T-helper 1 cell (primary cell): ENCODE results near the gene FZR1.
"Not testable (repeated sequence)": the region's sequence is repeated elsewhere in the genome, so short reads cannot be mapped to it uniquely, and the experiment has no call there.

Experiments used
- DNase-seq, 5 donors: peaks; one replicate each; pipeline ENCODE4 v3.0.0-alpha.2; 2012 to 2020

The FZR1 gene

DNA sequence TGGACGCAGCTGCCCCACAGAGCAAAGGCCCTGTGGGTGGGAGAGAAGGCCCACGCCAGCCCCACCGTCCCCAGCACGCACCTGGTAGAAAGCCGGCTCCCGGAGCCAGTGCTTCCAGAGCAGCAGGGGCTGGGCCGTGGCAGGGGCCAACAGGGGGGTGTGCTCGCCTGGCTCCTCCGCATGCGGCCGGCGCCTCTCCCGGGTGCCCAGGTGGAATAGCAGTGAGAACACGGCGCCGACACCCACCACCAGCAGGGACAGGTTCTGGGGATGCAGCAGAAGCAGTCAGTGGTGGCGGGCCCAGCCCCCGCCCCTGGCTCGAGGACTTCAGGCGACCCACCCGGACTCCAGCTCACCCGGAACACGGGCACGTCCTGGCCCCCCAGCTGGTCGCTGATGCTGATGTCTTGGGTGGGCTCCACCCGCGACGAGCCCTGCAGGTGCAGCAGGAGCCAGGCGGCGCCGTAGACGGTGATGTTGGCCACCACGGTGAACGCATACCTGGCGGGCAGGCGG is 41.7 kb downstream of the FZR1 start:
- no peak for DNase-seq

DNA sequence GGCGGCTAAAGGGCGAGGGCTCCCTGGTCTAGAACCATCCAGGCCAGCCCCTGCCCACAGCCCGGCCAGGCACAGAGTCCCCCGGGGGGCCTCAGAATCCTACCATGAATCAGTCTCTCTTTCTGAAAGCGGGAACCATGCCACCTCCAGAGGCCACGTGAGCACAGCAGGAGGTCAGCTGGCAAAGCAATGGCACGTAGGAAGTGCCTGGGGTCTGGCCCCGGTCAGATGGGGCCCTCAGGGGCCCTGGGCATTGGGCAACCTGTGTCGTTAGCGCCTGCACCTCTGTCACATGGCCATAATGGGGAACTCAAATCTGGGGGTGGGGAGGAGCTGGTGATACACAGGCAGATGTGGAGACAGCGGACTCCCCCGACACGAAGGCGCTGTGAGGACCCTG is 42.5 kb downstream of the FZR1 start:
- no peak for DNase-seq

DNA sequence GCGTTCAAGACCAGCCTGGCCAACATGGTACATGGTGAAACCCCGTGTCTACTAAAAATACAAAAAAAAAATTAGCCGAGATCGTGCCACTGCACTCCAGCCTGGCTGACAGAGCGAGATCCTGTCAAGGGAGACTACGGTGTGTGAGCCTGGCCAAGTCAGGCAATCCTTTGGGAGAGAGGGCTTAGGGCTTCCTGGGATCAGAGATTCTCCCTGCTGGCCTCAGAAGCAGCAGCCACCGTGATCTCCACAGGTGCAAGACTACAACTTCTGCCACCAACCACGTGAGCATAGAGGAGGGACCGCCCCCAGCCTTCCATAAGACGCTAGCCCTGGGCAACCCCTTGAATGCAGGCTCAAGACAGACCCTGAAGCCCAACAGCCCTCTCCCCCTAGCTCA is 43.7 kb downstream of the FZR1 start:
- DNase-seq: no peak

DNA sequence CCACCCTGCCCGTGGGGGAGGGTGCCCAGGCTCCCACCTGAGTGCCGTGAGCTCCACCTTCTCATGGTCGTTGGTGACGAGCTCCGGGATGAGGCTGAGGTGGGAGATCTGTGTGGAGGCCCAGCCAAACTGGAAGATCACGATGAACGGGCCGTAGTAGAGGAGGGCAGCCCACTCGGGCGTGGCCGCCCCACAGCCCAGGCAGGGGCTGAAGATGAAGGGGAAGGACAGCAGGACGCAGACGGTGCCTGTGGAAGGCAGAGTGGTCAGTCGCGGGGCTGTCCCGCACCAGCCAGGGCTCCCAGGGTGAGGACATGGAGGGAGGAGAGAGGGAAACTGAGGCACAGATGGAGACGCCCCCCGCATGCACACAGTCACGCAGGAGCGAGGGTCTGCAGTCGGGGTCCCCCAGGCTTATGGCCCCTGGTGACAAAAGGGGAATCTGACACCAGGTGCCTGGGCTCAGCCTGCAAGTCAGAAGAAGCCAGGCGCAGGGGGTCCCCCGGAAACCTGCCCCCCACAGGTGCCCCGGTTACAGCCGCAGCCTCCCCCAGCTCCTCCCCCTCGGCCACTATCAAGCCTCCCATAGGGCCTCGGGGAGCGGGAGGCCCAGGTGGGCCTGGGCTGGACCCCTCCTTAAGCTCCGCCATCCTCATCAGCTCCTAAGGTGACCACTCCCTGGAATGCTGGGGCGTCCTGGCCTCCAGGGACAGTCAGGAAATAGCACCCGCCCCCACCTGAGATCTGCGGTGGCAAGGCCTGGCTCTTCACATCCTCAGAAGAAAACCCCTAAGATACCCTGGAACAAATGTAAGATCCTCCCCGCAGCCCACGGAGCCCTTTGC is 45.1 kb downstream of the FZR1 start:
- no peak for DNase-seq

DNA sequence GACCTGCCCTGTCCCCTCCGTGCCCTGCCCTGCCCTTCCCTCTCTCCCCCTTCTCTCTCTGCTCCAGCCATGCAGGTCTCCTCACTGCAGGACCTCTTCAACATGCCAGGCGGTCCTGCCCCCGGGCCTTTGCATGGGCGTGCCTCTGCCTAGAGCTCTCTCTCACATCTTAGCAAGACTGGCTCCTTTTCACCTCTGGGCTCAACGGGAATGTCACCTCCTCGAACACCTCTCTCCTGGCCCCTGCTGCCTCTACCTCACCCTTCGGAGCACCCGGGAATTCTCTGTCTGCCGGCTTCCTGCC is 45.6 kb downstream of the FZR1 start:
- DNase-seq: no peak

DNA sequence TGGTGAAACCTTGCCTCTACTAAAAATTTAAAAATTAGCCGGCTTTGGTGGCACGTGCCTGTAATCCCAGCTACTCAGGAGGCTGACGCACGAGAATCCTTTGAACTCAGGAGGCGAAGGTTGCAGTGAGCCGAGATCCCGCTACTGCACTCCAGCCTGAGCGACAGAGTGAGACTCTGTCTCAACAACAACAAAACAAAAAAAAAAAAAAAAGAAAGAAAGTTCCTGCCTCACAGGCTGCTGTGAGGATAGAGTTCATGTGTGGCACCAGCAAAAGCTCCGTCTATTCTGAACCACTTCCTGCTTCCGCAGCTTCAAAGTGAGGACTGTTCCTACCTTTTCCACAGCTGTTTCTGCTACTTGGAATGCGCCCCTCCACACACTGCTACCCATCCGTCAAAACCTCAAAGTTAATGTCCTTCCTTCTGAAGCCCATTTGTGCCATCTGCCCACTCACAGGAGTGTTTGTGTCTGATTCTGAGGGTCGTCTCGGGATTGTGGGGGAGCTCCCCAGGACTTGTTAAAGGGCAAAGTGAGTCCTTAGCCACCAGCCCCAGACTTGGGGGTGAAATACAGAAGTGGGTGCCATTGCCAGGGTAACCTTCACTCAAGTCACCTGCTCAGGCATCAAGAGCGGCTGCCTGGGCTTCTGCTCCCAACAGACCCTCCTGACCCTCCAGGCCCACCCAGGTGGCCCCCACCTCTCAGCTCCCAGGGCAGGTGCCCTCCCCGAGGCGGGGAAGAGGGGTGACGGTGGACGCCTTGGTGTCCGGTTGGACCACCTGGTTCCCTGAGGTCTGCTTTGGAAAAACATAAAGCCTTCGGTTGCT is 48.4 kb downstream of the FZR1 start:
- DNase-seq: peak in 4 of 5 donors; percentile 42 to 65 (median 46)

DNA sequence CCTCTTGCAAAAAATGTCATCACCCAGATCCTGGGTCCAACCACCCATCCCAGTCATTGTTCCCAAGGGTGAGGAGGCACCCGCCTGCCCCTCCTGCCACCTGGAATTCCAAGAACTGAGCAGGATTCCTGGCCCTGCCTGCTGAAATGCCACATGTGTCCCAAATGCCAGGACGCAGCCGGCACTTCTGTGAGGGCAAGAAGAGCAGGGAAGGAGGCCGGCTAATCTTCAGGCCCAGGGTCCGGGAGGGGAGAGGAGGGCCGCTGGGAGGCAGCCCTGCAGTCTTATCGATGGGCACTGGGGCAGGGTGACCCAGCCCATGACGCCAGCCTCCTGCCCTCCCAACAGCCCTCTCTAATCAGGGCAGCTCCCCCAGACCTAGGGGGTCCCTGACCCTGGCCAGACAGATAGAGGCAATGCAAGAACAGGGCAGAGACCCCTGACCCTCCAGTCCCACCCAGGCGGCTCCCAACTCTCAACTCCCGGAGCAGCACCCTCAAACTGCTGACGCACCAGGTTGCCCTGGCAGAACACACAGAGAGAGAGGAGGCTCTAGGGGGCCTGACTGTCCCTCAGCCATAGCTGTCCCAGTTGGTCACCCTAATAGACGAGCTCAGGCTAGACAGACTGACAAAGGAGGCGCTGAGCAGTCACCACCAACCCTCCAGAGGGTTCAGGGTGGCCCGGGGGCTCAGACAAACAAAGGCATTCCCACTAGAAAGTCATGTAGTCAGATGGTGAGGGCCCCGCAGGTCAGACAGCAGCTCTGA is 49.7 kb downstream of the FZR1 start:
- DNase-seq: no peak

DNA sequence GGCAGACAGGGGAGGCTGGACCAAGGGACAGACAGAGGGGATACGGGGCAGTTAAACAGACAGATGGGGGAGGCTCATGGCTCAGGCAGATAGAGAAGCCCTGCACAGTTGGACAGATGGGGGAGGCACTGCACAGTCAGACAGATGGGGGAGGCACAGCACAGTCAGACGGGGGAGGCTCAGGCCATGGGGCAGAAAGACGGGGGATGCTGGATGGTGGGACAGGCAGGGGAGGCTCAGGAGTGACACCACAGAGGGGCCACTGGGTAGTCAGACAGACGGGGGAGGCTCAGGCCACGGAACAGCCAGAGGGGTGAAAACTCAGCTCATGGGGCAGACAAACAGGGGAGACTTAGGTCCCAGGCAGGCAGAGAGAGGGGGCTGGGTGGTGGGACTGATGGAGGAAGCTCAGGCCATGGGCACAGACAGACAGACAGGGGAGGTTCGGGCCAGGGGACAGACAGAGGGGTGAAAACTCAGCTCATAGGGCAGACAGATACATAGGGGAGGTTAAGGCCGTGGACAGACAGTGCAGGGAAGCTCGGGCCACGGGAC is 50.4 kb downstream of the FZR1 start:
- no peak for DNase-seq

DNA sequence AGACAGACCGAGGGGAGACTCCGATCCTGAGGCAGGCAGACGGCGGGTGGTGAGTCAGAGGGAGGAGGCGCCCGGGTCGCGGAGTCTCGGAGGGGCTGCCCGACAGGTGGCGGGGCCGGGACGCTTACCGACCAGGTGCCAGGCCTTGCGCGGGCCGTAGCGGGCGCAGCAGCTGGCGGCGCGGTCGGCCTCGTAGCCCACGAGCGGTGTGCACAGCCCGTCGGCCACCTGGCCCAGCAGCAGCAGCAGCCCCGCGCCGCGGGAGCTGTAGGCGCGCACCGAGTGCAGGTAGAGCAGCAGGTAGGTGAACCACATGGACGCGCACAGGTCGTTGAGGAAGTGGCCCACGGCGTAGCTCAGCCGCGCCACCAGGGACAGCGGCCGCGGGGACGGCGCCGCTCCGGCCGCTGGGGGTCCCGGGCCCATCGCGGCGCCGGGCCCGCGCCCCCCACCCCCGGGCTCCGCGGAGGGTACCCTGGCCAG is 50.9 kb downstream of the FZR1 start:
- peak; percentile 33 to 70 (median 54) for DNase-seq

DNA sequence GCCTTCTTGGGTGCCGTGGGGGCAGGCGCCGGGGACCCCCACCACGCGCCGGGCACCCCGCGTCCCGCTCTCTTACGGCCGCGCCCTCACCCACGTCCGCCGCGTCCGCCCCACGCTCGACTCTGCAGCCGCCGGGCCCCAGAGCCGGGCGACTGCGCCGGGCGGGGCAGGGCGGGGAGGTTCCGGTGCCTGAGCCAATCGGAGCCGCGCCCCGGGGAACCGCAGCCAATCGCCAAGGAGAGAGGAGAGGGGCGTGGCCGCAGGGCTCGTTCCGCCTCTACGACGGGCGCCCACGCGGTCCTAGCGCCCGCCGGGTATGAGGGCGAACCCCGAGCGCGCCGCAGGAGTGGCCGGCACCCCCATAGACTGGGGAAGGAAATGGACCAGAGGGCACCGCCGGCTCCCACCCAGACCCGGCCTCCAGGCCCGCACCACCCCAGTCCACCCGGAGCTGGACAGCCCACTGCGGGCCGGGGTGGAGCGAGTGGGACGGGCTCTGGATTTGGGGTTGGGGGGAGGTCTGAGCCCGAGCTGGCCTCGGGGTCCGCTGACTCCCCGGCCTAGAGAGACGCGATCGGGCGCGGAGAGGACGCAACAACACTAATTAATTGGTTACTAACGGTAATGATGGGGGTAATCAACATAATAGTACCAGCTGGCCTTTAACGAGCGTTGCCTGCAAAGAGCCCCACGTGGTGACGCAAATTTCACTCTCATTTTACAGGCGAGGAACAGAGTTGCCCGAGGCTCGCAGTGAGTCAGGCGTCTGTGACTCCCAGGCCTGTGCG is 51.5 kb downstream of the FZR1 start, which contains the start of gene MFSD12:
Gene MFSD12 (minus strand): TSS at position 126 of the 788 bp plus-strand sequence. CDS start 183 bp downstream, outside the sequence.
- DNase-seq: peak; percentile 85 to 93 (median 90)

DNA sequence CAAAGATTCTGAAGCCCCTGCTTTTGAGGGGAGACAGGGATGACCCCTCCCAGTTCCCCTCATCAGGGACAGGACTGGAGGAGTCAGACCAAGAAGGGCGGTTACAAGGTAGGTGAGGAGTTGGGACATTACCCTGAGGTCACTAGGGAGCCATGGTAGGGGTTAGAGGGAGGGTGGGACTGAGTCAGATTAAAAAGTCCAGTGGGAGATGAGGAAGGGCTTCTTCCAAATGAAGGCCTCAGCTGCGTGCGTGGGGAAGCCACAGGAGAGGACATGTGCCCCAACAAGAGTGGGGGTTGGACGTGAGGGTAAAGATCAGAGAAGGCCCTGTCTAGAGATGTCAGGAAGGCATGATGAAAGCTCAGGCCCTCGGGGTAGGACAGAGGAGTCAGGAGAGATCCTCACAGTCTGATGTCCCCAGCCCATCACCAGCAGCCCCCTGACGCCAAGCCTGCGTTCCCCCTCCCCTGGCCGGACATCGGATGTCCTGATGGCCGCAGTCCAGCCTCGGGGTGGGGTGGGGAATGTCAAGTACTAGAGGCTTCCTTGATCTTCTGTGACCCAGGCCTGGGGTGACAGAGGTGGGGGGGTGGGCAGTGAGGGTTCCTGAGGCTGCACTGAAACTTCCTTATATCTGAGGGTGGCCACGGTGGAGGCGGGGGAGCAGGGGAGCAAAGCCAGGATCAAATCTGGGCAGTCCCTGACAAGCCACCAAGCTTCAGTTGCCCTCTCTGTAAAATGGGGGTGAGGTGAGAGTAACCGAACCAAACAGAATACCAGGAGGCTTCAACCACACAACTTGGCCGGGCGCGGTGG is 57.8 kb downstream of the FZR1 start:
- no peak for DNase-seq

DNA sequence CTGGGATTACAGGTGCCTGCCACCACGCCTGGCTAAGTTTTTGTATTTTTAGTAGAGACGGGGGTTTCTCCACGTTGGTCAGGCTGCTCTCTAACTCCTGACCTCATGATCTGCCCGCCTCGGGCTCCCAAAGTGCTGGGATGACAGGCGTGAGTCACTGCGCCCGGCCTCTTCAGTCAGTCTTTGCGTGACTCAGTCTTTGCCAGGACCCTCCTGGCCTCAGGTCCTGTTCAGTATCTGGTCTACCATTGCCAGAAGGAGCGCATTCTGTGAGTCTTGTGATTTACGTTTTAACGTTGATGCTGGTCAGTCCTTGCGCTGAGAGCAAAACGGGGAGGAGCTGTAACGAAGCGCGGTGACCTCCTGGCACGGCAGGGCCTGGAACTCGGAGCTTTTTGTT is 59.0 kb downstream of the FZR1 start:
- DNase-seq: no peak

DNA sequence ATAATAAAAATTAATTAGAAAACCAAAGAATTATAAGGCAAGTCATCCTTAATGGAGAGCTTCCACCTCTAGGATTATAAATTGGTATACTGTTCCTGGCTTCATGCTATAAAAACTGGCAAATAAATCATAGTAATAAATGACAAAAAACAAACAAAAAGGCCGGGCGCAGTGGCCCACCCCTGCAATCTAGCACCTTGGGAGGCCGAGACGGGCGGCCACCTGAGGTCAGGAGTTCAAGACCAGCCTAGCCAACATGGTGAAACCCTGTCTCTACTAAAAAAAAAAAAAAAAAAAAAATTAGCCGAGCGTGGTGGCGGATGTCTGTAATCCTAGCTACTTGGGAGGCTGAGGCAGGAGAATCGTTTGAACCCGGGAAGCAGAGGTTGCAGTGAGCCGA is 63.9 kb downstream of the FZR1 start:
- DNase-seq: not testable (repeated sequence)

DNA sequence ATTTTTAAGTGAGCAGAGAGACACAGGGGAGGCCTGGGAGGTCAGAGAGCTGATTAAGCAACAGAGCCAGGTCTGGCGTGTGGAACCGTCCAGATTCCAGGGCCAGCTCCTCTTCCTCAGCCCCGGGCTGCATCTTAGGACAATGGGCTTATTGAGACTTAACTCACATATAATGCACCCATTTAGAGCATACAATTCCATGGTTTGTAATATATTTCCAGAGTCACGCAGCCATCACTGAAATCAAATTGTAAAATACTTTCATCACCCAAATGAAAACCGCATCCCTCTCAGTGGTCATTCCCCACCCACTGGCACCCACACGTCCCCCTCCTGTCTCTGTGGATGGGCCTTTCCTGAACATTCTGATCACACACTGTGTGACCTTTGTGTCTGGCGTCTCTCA is 64.5 kb downstream of the FZR1 start:
- DNase-seq: no peak

DNA sequence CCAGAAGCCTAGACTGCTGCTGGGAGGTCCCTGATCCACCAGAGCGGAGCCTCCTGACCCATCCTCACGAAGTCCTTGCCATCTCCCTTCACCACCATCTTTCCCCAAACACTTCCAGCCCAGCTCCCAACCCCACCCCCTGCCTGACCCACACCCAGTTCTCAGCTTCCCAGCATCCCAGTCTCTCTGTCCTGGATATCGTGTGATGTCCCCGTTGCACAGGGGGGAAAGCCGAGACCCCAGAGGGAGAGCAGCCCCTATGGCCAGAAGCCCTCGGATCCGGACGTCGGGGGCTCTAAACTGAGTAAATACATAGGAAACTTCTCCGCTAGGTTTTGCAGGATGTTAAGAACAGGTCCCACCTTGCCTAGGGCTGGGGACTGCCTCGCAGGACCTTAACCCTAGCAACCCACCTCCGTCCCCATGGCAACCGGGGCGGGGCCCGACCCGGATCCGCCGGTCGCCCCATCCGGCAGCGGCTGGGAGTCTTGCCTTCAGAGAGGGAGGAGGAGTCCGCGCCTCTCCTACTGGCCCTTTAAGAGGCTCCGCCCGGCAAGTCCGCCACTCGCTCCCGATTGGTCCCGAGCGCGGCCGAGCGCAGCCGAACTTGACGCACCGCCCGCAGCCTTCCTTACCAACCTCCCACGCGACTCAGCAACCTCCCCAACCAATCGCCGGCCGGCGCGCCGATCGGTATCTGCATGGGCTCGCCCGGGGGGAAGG is 66.2 kb downstream of the FZR1 start:
- peak; percentile 99 to 100 (median 99) for DNase-seq

DNA sequence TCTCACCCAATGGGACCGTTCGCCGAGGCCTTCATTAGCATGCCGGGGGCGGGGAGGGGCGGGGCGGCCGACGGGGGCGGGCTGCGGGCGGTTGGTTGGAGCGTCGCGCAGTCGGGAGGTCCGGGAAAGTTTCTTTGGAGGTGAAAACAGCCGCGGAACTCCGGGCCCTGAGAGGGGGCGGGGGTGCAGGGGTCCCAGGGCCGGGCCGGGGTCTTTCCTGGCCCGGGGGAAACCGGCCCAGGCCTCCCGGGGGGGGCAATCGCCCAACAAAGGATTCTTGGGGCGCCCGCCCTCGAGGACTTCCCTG is 66.7 kb downstream of the FZR1 start, which contains the start of gene HMG20B:
Gene HMG20B (plus strand): TSS at position 90 of the 307 bp plus-strand sequence. CDS start 366 bp downstream, outside the sequence.
- DNase-seq: no peak

DNA sequence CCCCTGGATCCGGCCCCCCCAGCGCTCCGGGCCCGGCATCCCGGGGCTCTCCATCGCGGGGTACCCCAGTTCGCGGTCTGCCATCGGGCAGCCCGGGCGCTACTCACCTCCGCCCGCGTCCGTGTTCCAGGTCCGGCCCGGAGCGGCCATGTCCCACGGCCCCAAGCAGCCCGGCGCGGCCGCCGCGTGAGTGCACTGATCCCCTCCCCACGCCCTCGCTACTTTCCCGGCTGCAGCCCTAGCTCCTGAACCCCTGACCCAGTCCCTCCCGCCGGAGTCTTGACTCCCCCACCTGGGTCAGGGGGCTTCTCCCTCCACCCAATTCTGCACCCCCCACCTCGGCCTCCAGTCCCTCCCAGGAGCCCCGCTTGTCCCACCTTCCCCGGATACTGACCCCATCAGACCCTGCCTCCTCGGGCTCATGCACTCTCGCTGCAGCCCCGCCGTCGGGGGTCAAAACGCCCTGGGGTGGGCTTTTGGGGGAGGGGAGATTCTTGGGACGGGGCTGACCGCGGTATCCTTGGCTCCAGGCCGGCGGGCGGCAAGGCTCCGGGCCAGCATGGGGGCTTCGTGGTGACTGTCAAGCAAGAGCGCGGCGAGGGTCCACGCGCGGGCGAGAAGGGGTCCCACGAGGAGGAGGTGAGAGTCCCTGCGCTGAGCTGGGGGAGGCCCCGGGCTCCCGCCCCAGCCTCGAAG is 67.2 kb downstream of the FZR1 start:
- DNase-seq: peak in 1 of 5 donors; percentile 33

DNA sequence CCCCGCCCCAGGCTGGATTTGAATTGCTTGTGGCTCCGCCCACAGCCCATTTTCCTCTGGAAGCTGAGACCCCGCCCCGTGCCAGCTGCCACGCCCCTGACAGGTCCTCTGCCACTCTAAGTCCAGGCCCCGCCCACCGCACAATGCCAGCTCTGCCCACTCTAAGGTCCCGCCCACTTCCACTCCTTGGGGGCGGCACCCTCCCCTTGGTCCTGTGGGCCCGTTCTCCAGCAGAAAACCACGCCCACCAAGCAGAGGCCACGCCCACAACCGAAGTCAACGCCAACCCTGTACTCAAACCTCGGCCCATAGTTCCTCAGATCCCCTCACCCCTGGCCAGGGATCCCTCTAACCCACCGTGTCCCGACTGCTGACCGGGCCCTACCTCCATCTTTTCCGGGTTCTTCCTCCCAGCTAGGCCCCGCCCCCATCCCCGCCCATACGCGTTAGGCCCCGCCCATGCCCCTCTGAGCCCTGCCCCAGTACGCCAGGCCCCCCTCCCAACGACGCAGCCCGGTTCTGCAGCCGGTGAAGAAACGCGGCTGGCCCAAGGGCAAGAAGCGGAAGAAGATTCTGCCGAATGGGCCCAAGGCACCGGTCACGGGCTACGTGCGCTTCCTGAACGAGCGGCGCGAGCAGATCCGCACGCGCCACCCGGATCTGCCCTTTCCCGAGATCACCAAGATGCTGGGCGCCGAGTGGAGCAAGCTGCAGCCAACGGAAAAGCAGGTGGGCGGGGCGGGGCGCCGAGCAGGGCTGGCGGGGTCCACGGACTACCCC is 67.9 kb downstream of the FZR1 start:
- peak; percentile 67 to 92 (median 76) for DNase-seq
